Transverse colon (tissue), 4 donors: ENCODE data around the gene EVA1C.
A peak's percentile ranks its signal among the peaks of the same experiment; 100 is the strongest.

Source experiments
- CTCF ChIP-seq, 5 experiments: fragments of 200-600 bp in 3 of 5; fragments of 450-650 bp in 2 of 5; sonication (generic) in 3 of 5; IDR thresholded peaks; 1 replicate in 2 of 5; 2 replicates in 3 of 5; pipeline ENCODE4 v1.5.1; 2016 to 2017; ENCODE audit warnings: antibody characterized with exemption in 5 of 5, inconsistent platforms in 3 of 5, mild to moderate bottlenecking in 2 of 5, moderate library complexity in 1 of 5
- EP300 ChIP-seq: sonication (generic); formaldehyde crosslinking; IDR thresholded peaks from one replicate; pipeline ENCODE4 v1.6.1; 2017; ENCODE audit warnings: antibody characterized with exemption, low read depth
- POLR2A ChIP-seq: fragments of 450-650 bp; IDR thresholded peaks from one replicate; pipeline ENCODE4 v1.6.1; 2016; ENCODE audit warnings: antibody characterized with exemption, mild to moderate bottlenecking, moderate library complexity
- POLR2AphosphoS5 ChIP-seq, 3 donors: sonication (generic); formaldehyde crosslinking; IDR thresholded peaks; one replicate each; pipeline ENCODE4 v1.6.1; 2016; ENCODE audit warnings: antibody characterized with exemption in 3 of 3

GRCh38 chr21:32484706-32485380 is 72.3 kb downstream of the EVA1C start:
- peak; percentile 48 for TF ChIP-seq POLR2A
- no peak for TF ChIP-seq CTCF (IDR thresholded peaks at IDR 0.05)
- peak in 1 of 3 donors; percentile 29 for TF ChIP-seq POLR2AphosphoS5 (IDR thresholded peaks at IDR 0.05)
- no peak for TF ChIP-seq EP300
